Hepatocyte (in vitro differentiated cells): Measurements from ENCODE around the gene EFNA2. TPM values are rescaled to one million over a fixed set of nuclear protein-coding genes. Genes with fewer than 3 reads are reported as not detected.
A peak's percentile ranks its signal among the peaks of the same experiment; 100 is the strongest.

Source experiments
- DNase-seq: peaks from one replicate; pipeline ENCODE4 v3.0.0-alpha.2; 2016; ENCODE audit warnings: low spot score
- H2AFZ ChIP-seq: fragments of 200-600 bp; sonication (generic); 2 replicates; pipeline ENCODE4 v1.6.0; 2016; ENCODE audit warnings: antibody characterized with exemption, mild to moderate bottlenecking
- H3K27ac ChIP-seq: fragments of 200-600 bp; sonication (generic); 2 replicates; pipeline ENCODE4 v1.5.1; 2016; ENCODE audit warnings: mild to moderate bottlenecking
- H3K27me3 ChIP-seq: fragments of 200-600 bp; sonication (generic); 2 replicates; pipeline ENCODE4 v1.6.1; 2016
- H3K36me3 ChIP-seq: fragments of 200-600 bp; sonication (generic); replicated peaks from 2 replicates; pipeline ENCODE4 v1.5.1; 2016; ENCODE audit warnings: low read depth; ENCODE audit not compliant: insufficient read depth
- H3K4me1 ChIP-seq: fragments of 200-600 bp; sonication (generic); 2 replicates; pipeline ENCODE4 v1.5.1; 2016; ENCODE audit warnings: mild to moderate bottlenecking, moderate library complexity; ENCODE audit not compliant: insufficient read depth
- H3K4me2 ChIP-seq: fragments of 200-600 bp; sonication (generic); 2 replicates; pipeline ENCODE4 v1.6.0; 2016
- H3K4me3 ChIP-seq: fragments of 200-600 bp; sonication (generic); 2 replicates; pipeline ENCODE4 v1.5.1; 2016; ENCODE audit warnings: mild to moderate bottlenecking
- H3K79me2 ChIP-seq: fragments of 200-600 bp; sonication (generic); 2 replicates; pipeline ENCODE4 v1.6.0; 2017; ENCODE audit warnings: mild to moderate bottlenecking
- H3K9me2 ChIP-seq: fragments of 200-600 bp; sonication (generic); replicated peaks from 2 replicates; pipeline ENCODE4 v1.6.0; 2017; ENCODE audit warnings: mild to moderate bottlenecking; ENCODE audit not compliant: insufficient read depth
- H3K9me3 ChIP-seq: fragments of 200-600 bp; sonication (generic); 2 replicates; pipeline ENCODE4 v1.5.1; 2016; ENCODE audit warnings: low read depth, mild to moderate bottlenecking
- H4K20me1 ChIP-seq: fragments of 200-600 bp; sonication (generic); 2 replicates; pipeline ENCODE4 v1.6.0; 2016; ENCODE audit warnings: mild to moderate bottlenecking; ENCODE audit not compliant: insufficient read depth, poor library complexity, severe bottlenecking
- EZH2 ChIP-seq: fragments of 200-600 bp; sonication (generic); IDR thresholded peaks from 2 replicates; pipeline ENCODE4 v1.6.1; 2016; ENCODE audit warnings: antibody characterized with exemption, mild to moderate bottlenecking, borderline replicate concordance
- EZH2phosphoT487 ChIP-seq: fragments of 200-600 bp; sonication (generic); IDR thresholded peaks from one replicate; pipeline ENCODE4 v1.6.1; 2018; ENCODE audit warnings: antibody characterized with exemption, mild to moderate bottlenecking, low read depth, moderate library complexity; ENCODE audit not compliant: unreplicated experiment, severe bottlenecking
- WGBS: methylation state at CpG from one replicate; pipeline ENCODE4 v1.1.6; 2016; ENCODE audit warnings: low lambda C conversion rate; ENCODE audit errors: missing lambda C conversion rate; 5-methylcytosine and 5-hydroxymethylcytosine counted together
- polyA plus RNA-seq: library from polyadenylated mRNA; unstranded; fragments of >200 nt; fragmentation: Nextera tagmentation; extraction: Ambion mirVana; gene quantifications from 2 replicates; pipeline ENCODE4 v1.2.1, GENCODE V29; 2016
- total RNA-seq: library from RNA; depleted of rRNA; stranded (reverse); fragments of >200 nt; gene quantifications from 2 replicates; pipeline ENCODE4 v1.2.3, GENCODE V29; 2014
- TF ChIP-seq, protein P1 (sequence below): fragments of 200-600 bp; sonication (generic); IDR thresholded peaks from 2 replicates; pipeline ENCODE4 v1.5.1; 2016; ENCODE audit warnings: antibody characterized with exemption, mild to moderate bottlenecking; ENCODE audit not compliant: poor library complexity

Gene EFNA2
- total and polyA plus RNA-seq, 2 experiments from 2014 or later: 1.3 to 14.2 TPM

- Histone ChIP-seq H2AFZ (no peak overlapping the region), H3K27ac (peak overlapping the region; percentile 85), H3K4me2 (peak overlapping the region; percentile 76), H3K9me2 (no peaks in the 10 kb centered on the region), H4K20me1 (no peaks in the 10 kb centered on the region), H3K4me1 (peaks cover 32% of the 10 kb centered on the region), H3K27me3 (no peaks in the 10 kb centered on the region), H3K4me3 (no peak overlapping the region), H3K36me3 (no peaks in the 10 kb centered on the region), H3K9me3 (no peaks in the 10 kb centered on the region), H3K79me2 (peaks cover 28% of the 10 kb centered on the region)
- TF ChIP-seq EZH2: no peak
- TF ChIP-seq, protein P1, sequence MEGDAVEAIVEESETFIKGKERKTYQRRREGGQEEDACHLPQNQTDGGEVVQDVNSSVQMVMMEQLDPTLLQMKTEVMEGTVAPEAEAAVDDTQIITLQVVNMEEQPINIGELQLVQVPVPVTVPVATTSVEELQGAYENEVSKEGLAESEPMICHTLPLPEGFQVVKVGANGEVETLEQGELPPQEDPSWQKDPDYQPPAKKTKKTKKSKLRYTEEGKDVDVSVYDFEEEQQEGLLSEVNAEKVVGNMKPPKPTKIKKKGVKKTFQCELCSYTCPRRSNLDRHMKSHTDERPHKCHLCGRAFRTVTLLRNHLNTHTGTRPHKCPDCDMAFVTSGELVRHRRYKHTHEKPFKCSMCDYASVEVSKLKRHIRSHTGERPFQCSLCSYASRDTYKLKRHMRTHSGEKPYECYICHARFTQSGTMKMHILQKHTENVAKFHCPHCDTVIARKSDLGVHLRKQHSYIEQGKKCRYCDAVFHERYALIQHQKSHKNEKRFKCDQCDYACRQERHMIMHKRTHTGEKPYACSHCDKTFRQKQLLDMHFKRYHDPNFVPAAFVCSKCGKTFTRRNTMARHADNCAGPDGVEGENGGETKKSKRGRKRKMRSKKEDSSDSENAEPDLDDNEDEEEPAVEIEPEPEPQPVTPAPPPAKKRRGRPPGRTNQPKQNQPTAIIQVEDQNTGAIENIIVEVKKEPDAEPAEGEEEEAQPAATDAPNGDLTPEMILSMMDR: no peak
- no peak for TF ChIP-seq EZH2phosphoT487
- no peak for DNase-seq
- 68% methylated on average over 20 of the region's 20 CpGs for WGBS
Measured at GRCh38 chr19:1284293-1284978, 1.2 kb upstream of the EFNA2 start.

- no peaks in the 10 kb centered on the region for H3K9me2 ChIP-seq
- H3K4me1 ChIP-seq: peaks cover 32% of the 10 kb centered on the region
- H4K20me1 ChIP-seq: no peaks in the 10 kb centered on the region
- no peaks in the 10 kb centered on the region for H3K36me3 ChIP-seq
- TF ChIP-seq, protein P1: no peak
- no peak for TF ChIP-seq EZH2phosphoT487
- TF ChIP-seq EZH2: no peak
- H3K4me2 ChIP-seq: peak overlapping the region; percentile 76
- peak overlapping the region; percentile 40 for H2AFZ ChIP-seq
- H3K4me3 ChIP-seq: no peak overlapping the region
- no peaks in the 10 kb centered on the region for H3K27me3 ChIP-seq
- 28% methylated on average over 29 of the region's 51 CpGs for WGBS
- H3K27ac ChIP-seq: peak overlapping the region; percentile 85
- H3K79me2 ChIP-seq: peaks cover 35% of the 10 kb centered on the region
- no peaks in the 10 kb centered on the region for H3K9me3 ChIP-seq
- no peak for DNase-seq
Measured at GRCh38 chr19:1284979-1285736, 515 bp upstream of the EFNA2 start.

- DNase-seq: no peak
- 43% methylated on average over 34 of the region's 38 CpGs for WGBS
- H3K9me3 ChIP-seq: no peaks in the 10 kb centered on the region
- H3K4me3 ChIP-seq: peak overlapping the region; percentile 52
- no peaks in the 10 kb centered on the region for H4K20me1 ChIP-seq
- no peak overlapping the region for H2AFZ ChIP-seq
- H3K4me2 ChIP-seq: peak overlapping the region; percentile 92
- H3K36me3 ChIP-seq: no peaks in the 10 kb centered on the region
- H3K9me2 ChIP-seq: no peaks in the 10 kb centered on the region
- peaks cover 44% of the 10 kb centered on the region for H3K4me1 ChIP-seq
- H3K27me3 ChIP-seq: no peaks in the 10 kb centered on the region
- H3K79me2 ChIP-seq: peaks cover 48% of the 10 kb centered on the region
- TF ChIP-seq, protein P1: no peak
- TF ChIP-seq EZH2 (no peak), EZH2phosphoT487 (no peak)
- no peak overlapping the region for H3K27ac ChIP-seq
Measured at GRCh38 chr19:1286487-1287353, 1.0 kb downstream of the EFNA2 start.
